Measurements from ENCODE around the gene NDUFA11.

Gene NDUFA11

DNA sequence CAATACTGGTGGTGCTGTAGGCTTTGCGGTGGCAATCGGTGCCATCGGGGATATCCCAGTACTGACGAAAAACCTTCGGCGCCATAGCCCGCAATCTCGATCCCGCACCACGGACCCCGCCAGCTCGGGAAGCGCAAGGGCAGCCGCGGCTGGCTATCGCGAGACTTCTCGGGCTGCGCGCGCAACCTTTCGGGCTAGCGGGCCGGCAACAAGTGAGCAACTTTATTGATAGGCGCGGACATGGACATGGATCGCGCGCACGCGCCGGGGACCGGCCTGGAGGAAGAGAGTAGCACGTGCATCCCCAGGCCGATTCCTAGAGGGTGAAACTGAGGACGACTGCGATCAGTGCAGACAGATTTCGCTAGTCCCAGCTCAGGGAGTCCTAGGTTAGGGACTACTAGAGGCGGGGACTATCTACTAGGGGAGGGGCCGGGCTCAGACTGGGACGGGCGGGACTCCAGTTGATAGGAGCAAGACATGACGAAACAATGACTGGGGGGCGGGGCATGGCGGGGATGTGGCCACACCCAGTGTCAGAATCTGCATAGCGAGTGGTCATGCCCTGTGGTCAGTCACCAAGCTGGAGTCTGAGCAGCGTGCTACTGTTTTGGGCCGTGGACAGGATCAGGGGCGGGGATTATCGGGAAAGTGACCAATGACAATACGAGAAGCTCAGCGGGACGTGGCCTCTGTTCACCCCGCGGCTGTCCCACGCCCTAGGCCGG is at the start of gene NDUFA11 (continued):
- no peak for TF ChIP-seq ZNF626 (tag by site-specific recombination; IDR thresholded peaks at IDR 0.05)
- TF ChIP-seq ZNF510 (tag by site-specific recombination; IDR thresholded peaks at IDR 0.05; ENCODE audit: insufficient replicate concordance) = no peak
- TF ChIP-seq, protein P1, sequence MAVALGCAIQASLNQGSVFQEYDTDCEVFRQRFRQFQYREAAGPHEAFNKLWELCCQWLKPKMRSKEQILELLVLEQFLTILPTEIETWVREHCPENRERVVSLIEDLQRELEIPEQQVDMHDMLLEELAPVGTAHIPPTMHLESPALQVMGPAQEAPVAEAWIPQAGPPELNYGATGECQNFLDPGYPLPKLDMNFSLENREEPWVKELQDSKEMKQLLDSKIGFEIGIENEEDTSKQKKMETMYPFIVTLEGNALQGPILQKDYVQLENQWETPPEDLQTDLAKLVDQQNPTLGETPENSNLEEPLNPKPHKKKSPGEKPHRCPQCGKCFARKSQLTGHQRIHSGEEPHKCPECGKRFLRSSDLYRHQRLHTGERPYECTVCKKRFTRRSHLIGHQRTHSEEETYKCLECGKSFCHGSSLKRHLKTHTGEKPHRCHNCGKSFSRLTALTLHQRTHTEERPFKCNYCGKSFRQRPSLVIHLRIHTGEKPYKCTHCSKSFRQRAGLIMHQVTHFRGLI (tag by site-specific recombination; IDR thresholded peaks at IDR 0.05) = no peak
- TF ChIP-seq, protein P2, sequence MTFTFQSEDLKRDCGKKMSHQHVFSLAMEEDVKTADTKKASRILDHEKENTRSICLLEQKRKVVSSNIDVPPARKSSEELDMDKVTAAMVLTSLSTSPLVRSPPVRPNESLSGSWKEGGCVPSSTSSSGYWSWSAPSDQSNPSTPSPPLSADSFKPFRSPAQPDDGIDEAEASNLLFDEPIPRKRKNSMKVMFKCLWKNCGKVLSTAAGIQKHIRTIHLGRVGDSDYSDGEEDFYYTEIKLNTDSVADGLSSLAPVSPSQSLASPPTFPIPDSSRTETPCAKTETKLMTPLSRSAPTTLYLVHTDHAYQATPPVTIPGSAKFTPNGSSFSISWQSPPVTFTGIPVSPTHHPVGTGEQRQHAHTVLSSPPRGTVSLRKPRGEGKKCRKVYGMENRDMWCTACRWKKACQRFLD (tag by site-specific recombination; IDR thresholded peaks at IDR 0.05) = peak; percentile 25; the same call in 1 of the 2 replicates
- TF ChIP-seq, protein P3, sequence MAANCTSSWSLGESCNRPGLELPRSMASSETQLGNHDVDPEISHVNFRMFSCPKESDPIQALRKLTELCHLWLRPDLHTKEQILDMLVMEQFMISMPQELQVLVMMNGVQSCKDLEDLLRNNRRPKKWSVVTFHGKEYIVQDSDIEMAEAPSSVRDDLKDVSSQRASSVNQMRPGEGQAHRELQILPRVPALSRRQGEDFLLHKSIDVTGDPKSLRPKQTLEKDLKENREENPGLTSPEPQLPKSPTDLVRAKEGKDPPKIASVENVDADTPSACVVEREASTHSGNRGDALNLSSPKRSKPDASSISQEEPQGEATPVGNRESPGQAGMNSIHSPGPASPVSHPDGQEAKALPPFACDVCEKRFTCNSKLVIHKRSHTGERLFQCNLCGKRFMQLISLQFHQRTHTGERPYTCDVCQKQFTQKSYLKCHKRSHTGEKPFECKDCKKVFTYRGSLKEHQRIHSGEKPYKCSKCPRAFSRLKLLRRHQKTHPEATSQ (tag by site-specific recombination; IDR thresholded peaks at IDR 0.05) = no peak
- TF ChIP-seq, protein P4, sequence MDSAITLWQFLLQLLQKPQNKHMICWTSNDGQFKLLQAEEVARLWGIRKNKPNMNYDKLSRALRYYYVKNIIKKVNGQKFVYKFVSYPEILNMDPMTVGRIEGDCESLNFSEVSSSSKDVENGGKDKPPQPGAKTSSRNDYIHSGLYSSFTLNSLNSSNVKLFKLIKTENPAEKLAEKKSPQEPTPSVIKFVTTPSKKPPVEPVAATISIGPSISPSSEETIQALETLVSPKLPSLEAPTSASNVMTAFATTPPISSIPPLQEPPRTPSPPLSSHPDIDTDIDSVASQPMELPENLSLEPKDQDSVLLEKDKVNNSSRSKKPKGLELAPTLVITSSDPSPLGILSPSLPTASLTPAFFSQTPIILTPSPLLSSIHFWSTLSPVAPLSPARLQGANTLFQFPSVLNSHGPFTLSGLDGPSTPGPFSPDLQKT (IDR thresholded peaks at IDR 0.05; ENCODE audit: borderline replicate concordance, low read depth, low read length) = no peak
- TF ChIP-seq ZNF501 (tag by site-specific recombination; IDR thresholded peaks at IDR 0.05) = peak; percentile 72
- TF ChIP-seq, protein P5, sequence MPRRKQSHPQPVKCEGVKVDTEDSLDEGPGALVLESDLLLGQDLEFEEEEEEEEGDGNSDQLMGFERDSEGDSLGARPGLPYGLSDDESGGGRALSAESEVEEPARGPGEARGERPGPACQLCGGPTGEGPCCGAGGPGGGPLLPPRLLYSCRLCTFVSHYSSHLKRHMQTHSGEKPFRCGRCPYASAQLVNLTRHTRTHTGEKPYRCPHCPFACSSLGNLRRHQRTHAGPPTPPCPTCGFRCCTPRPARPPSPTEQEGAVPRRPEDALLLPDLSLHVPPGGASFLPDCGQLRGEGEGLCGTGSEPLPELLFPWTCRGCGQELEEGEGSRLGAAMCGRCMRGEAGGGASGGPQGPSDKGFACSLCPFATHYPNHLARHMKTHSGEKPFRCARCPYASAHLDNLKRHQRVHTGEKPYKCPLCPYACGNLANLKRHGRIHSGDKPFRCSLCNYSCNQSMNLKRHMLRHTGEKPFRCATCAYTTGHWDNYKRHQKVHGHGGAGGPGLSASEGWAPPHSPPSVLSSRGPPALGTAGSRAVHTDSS (tag by site-specific recombination; IDR thresholded peaks at IDR 0.05) = peak; percentile 64
- no peak for TF ChIP-seq ZNF670 (tag by site-specific recombination; IDR thresholded peaks at IDR 0.05; ENCODE audit: low read depth)
- no peak for TF ChIP-seq ZNF112 (tag by site-specific recombination; IDR thresholded peaks at IDR 0.05)
- peak; percentile 76 for TF ChIP-seq ZNF335 (tag by site-specific recombination; conservative IDR thresholded peaks at IDR 0.05)
- 0 out of 2 replicates have a peak, but pooled peaks have one; percentile 13 for TF ChIP-seq HOXD13 (CRISPR knock-in tag; IDR thresholded peaks at IDR 0.05; ENCODE audit: borderline replicate concordance)
- peak; percentile 90 for TF ChIP-seq ZSCAN30 (tag by site-specific recombination; IDR thresholded peaks at IDR 0.05)
- TF ChIP-seq ZNF157 (tag by site-specific recombination; IDR thresholded peaks at IDR 0.05) = no peak
- TF ChIP-seq ZNF10 (tag by site-specific recombination; IDR thresholded peaks at IDR 0.05) = peak; percentile 93
- TF ChIP-seq, protein P6, sequence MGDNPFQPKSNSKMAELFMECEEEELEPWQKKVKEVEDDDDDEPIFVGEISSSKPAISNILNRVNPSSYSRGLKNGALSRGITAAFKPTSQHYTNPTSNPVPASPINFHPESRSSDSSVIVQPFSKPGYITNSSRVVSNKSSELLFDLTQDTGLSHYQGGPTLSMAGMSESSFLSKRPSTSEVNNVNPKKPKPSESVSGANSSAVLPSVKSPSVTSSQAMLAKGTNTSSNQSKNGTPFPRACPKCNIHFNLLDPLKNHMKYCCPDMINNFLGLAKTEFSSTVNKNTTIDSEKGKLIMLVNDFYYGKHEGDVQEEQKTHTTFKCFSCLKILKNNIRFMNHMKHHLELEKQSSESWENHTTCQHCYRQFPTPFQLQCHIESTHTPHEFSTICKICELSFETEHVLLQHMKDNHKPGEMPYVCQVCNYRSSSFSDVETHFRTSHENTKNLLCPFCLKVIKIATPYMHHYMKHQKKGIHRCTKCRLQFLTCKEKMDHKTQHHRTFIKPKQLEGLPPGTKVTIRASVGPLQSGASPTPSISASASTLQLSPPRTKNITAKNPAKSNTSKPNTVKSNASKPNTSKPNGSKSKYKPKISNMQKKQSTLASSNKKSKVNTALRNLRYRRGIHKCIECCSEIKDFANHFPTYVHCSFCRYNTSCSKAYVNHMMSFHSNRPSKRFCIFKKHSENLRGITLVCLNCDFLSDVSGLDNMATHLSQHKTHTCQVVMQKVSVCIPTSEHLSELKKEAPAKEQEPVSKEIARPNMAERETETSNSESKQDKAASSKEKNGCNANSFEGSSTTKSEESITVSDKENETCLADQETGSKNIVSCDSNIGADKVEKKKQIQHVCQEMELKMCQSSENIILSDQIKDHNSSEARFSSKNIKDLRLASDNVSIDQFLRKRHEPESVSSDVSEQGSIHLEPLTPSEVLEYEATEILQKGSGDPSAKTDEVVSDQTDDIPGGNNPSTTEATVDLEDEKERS (tag by site-specific recombination; IDR thresholded peaks at IDR 0.05) = no peak
- TF ChIP-seq IKZF3 (tag by site-specific recombination; IDR thresholded peaks at IDR 0.05) = 0 out of 2 replicates have a peak, but pooled peaks have one; percentile 20
- TF ChIP-seq ZNF664 (tag by site-specific recombination; IDR thresholded peaks at IDR 0.05) = peak; percentile 97
- TF ChIP-seq ZNF140 (tag by site-specific recombination; IDR thresholded peaks at IDR 0.05) = no peak
- 0 out of 2 replicates have a peak, but pooled peaks have one; percentile 3 for TF ChIP-seq ZNF146 (tag by site-specific recombination; IDR thresholded peaks at IDR 0.05)
- no peak for TF ChIP-seq ZNF514 (tag by site-specific recombination; IDR thresholded peaks at IDR 0.05)
- no peak for TF ChIP-seq ZNF214 (tag by site-specific recombination; IDR thresholded peaks at IDR 0.05; ENCODE audit: borderline replicate concordance)
- no peak for TF ChIP-seq ZNF266 (tag by site-specific recombination; IDR thresholded peaks at IDR 0.05; ENCODE audit: low read depth)
- no peak for TF ChIP-seq ZNF184 (tag by site-specific recombination; IDR thresholded peaks at IDR 0.05)
- TF ChIP-seq, protein P7, sequence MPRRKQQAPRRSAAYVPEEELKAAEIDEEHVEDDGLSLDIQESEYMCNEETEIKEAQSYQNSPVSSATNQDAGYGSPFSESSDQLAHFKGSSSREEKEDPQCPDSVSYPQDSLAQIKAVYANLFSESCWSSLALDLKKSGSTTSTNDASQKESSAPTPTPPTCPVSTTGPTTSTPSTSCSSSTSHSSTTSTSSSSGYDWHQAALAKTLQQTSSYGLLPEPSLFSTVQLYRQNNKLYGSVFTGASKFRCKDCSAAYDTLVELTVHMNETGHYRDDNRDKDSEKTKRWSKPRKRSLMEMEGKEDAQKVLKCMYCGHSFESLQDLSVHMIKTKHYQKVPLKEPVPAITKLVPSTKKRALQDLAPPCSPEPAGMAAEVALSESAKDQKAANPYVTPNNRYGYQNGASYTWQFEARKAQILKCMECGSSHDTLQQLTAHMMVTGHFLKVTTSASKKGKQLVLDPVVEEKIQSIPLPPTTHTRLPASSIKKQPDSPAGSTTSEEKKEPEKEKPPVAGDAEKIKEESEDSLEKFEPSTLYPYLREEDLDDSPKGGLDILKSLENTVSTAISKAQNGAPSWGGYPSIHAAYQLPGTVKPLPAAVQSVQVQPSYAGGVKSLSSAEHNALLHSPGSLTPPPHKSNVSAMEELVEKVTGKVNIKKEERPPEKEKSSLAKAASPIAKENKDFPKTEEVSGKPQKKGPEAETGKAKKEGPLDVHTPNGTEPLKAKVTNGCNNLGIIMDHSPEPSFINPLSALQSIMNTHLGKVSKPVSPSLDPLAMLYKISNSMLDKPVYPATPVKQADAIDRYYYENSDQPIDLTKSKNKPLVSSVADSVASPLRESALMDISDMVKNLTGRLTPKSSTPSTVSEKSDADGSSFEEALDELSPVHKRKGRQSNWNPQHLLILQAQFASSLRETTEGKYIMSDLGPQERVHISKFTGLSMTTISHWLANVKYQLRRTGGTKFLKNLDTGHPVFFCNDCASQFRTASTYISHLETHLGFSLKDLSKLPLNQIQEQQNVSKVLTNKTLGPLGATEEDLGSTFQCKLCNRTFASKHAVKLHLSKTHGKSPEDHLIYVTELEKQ (tag by site-specific recombination; IDR thresholded peaks at IDR 0.05; ENCODE audit: borderline replicate concordance) = no peak; the same call in 1 of the 2 replicates
